Mammary epithelial cell (primary cell): ENCODE results near the gene ACYP2.

ENCODE experiments used
- EZH2 ChIP-seq: IDR thresholded peaks from 2 replicates; pipeline ENCODE4 v1.6.1; 2012; ENCODE audit warnings: low read length, inconsistent platforms, borderline replicate concordance
- TF ChIP-seq, protein P1 (sequence below), 2 donors: IDR thresholded peaks in 1 of 2; conservative IDR thresholded peaks in 1 of 2; 2 replicates each; pipeline ENCODE4 v1.5.1; 2011 to 2012; ENCODE audit warnings: inconsistent platforms in 2 of 2, low read length in 2 of 2, mild to moderate bottlenecking in 2 of 2, control low read depth in 1 of 2, low read depth in 1 of 2; ENCODE audit not compliant: insufficient read depth in 1 of 2; ENCODE audit errors: extremely low read depth in 1 of 2

DNA sequence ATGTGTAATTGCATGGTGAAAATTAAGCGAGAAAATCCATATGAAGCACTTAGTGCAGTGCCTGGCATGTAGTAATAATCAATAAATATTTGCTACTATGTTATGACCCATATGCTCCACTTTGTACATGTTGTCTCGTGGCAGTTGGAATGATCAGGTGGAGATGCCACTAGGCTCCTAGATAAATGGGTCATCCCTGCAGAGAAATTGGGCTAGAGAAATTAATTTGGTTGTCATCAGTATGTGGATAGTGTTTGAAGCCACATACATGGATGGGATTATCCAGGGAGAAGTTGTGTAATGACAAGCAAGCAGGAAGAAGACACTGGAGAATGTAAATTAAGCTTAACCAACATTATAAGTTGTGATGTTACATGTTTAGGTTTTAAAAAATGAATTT is 33.0 kb downstream of the ACYP2 start:
- TF ChIP-seq, protein P1, sequence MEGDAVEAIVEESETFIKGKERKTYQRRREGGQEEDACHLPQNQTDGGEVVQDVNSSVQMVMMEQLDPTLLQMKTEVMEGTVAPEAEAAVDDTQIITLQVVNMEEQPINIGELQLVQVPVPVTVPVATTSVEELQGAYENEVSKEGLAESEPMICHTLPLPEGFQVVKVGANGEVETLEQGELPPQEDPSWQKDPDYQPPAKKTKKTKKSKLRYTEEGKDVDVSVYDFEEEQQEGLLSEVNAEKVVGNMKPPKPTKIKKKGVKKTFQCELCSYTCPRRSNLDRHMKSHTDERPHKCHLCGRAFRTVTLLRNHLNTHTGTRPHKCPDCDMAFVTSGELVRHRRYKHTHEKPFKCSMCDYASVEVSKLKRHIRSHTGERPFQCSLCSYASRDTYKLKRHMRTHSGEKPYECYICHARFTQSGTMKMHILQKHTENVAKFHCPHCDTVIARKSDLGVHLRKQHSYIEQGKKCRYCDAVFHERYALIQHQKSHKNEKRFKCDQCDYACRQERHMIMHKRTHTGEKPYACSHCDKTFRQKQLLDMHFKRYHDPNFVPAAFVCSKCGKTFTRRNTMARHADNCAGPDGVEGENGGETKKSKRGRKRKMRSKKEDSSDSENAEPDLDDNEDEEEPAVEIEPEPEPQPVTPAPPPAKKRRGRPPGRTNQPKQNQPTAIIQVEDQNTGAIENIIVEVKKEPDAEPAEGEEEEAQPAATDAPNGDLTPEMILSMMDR (conservative IDR thresholded peaks at IDR 0.05 in 1 of 2, IDR thresholded peaks at IDR 0.05 in 1 of 2; ENCODE audit: extremely low read depth in 1 of 2, insufficient read depth in 1 of 2, low read depth in 1 of 2, low read length in 2 of 2), result no peak
- no peak for TF ChIP-seq EZH2
